ENCODE results near the gene DPH1. TPM values are rescaled to one million over a fixed set of nuclear protein-coding genes. Genes with fewer than 3 reads are reported as not detected.

DPH1 gene
- total and polyA plus RNA-seq, 2 of the 4 experiments (the other 2 are of a cell fraction): 24.4 to 49.9 TPM

DNA sequence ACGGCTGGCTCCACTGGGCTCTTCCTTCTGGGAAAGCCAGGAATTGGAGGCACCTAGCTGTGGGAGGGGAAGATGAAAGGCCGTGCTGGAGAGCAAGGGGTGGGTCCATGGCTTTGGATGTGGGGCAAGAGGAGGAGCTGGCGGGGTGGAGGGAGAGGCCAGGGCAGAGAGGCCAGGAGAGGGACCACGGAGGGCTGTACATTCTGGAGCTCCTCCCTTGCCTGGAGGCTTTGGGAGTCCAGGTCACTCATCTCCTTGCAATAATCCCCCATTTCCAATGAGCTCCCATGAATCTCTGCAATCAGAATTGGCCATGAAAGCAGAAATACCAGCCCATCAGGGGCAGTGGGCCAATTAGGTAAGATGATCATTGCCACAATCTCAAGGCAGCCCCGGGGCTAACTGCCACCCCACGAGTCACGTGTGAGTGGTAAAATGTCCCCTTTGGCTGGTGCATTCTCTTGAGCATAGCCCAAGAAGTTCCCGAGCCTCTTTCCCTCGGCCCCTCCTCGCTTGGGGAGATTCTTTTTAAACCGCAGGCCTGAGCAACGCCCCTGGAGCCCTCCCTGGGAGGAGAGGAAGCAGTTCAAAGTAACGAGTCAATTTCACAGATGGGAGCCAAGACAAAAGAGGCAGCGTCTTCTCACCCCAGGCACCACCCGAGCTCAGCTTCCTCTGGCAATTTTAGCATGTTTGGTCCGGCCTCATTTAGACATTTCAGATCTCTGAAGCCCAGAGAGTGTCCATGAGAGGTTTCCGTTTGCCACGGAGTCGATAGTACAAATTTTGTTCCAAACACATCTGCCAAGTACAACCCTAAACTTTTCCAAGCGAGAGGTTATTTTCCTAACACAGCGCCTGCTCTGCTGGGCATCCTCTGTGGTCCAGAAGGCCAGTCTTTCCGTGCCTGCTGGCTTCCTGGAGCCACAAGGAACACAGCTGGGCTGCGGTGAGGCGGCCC, 18.3 kb upstream of the DPH1 start:
- Histone ChIP-seq H3K4ac (ENCODE audit: low read depth, low read length) (no peak overlapping the region), H3K14ac (replicated peaks; ENCODE audit: low read depth, low read length) (no peak overlapping the region), H2AK5ac (ENCODE audit: low read depth, low read length) (no peak overlapping the region), H3K56ac (ENCODE audit: extremely low read depth, insufficient read depth, low read length) (no peak overlapping the region), H4K91ac (ENCODE audit: insufficient read depth, low read depth, low read length) (no peak overlapping the region), H3K4me1 (ENCODE audit: control insufficient read depth, insufficient read depth, low read length) (peaks cover 8% of the 10 kb centered on the region; the same call in 1 of the 2 replicates), H3K9me1 (ENCODE audit: insufficient read depth, low read length) (no peaks in the 10 kb centered on the region), H2AFZ (replicated peaks; ENCODE audit: low read length, poor library complexity) (peak overlapping the region; percentile 90), H3K23ac (ENCODE audit: low read depth, low read length) (peak overlapping the region; percentile 32; the same call in 1 of the 2 replicates), H3K27ac (ENCODE audit: insufficient read depth, low read length) (no peak overlapping the region), H3K36me3 (ENCODE audit: control insufficient read depth, insufficient read depth, low read length) (no peaks in the 10 kb centered on the region), H2BK120ac (ENCODE audit: low read depth, low read length) (peak overlapping the region; percentile 10; the same call in 1 of the 2 replicates), H2BK5ac (ENCODE audit: low read depth, low read length, poor library complexity, severe bottlenecking) (no peak overlapping the region), H3K9ac (ENCODE audit: low read depth, low read length) (no peak overlapping the region), H2BK15ac (ENCODE audit: low read depth, low read length) (no peak overlapping the region), H3K4me3 (ENCODE audit: insufficient read depth, low read depth, low read length) (no peak overlapping the region), H3K9me3 (ENCODE audit: control insufficient read depth, insufficient read depth, low read length) (peaks cover 2% of the 10 kb centered on the region; the same call in 1 of the 2 replicates), H2BK20ac (ENCODE audit: low read depth, low read length) (no peak overlapping the region; the same call in 1 of the 2 replicates), H4K5ac (ENCODE audit: low read depth, low read length) (no peak overlapping the region), H3K79me1 (ENCODE audit: low read depth in 1 of 2, low read length in 2 of 2) (no peaks in the 10 kb centered on the region), H3K27me3 (ENCODE audit: control insufficient read depth, insufficient read depth, low read length) (peaks cover 23% of the 10 kb centered on the region), H4K8ac (ENCODE audit: low read depth in 2 of 2, low read length in 2 of 2) (peak overlapping the region in 1 of 2 experiments; percentile 54; a peak in 1 of 4 replicates), H2AK9ac (replicated peaks; ENCODE audit: low read depth, low read length, poor library complexity) (peak overlapping the region; percentile 44), H4K20me1 (ENCODE audit: insufficient read depth, low read length) (no peaks in the 10 kb centered on the region), H3K18ac (ENCODE audit: low read depth, low read length) (no peak overlapping the region), H3K4me2 (ENCODE audit: low read depth, low read length) (peak overlapping the region; percentile 27; the same call in 1 of the 2 replicates)
- POLR2A ChIA-PET (ENCODE audit: unreplicated experiment): no interaction called here
- TF ChIP-seq, protein P1, sequence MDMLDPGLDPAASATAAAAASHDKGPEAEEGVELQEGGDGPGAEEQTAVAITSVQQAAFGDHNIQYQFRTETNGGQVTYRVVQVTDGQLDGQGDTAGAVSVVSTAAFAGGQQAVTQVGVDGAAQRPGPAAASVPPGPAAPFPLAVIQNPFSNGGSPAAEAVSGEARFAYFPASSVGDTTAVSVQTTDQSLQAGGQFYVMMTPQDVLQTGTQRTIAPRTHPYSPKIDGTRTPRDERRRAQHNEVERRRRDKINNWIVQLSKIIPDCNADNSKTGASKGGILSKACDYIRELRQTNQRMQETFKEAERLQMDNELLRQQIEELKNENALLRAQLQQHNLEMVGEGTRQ (IDR thresholded peaks at IDR 0.05; ENCODE audit: low read depth, low read length): no peak
- no peak for TF ChIP-seq MAFK (IDR thresholded peaks at IDR 0.05; ENCODE audit: low read depth, low read length)
- TF ChIP-seq RFX5 (IDR thresholded peaks at IDR 0.05; ENCODE audit: low read depth, low read length): no peak
- in situ Hi-C loops (cut with MboI; ENCODE audit: low sequenced_read_pairs): no loop called here
- DNase-seq: no peak
- peak; percentile 80 for ATAC-seq (ENCODE audit: low read depth)
- WGBS, 2 experiments (ENCODE audit: extremely low coverage in 2 of 2, insufficient read length in 1 of 2): 37% methylated on average over 12 of the region's 24 CpGs; no CpG with 5 or more reads in 1 of the 2 experiments
- intact Hi-C loops (cut with micrococcal nuclease): no loop called here
- BruUV-seq (replicated peaks): no TSS peak
- CTCF ChIA-PET: no interaction called here
- dilution Hi-C loops (cut with HindIII; ENCODE audit: low sequenced_read_pairs, unreplicated experiment): no loop called here
